AG09319 (cell line): ENCODE results near the gene CACNA1S.

Experiments
- DNase-seq: peaks from one replicate; pipeline ENCODE4 v3.0.0-alpha.2; 2010; ENCODE audit warnings: low read depth; ENCODE audit errors: extremely low read depth
- TF ChIP-seq, protein P1 (sequence below): IDR thresholded peaks from 2 replicates; pipeline ENCODE4 v1.5.1; 2011; ENCODE audit warnings: low read depth, mild to moderate bottlenecking, inconsistent platforms, low read length, moderate library complexity

Gene CACNA1S

DNA sequence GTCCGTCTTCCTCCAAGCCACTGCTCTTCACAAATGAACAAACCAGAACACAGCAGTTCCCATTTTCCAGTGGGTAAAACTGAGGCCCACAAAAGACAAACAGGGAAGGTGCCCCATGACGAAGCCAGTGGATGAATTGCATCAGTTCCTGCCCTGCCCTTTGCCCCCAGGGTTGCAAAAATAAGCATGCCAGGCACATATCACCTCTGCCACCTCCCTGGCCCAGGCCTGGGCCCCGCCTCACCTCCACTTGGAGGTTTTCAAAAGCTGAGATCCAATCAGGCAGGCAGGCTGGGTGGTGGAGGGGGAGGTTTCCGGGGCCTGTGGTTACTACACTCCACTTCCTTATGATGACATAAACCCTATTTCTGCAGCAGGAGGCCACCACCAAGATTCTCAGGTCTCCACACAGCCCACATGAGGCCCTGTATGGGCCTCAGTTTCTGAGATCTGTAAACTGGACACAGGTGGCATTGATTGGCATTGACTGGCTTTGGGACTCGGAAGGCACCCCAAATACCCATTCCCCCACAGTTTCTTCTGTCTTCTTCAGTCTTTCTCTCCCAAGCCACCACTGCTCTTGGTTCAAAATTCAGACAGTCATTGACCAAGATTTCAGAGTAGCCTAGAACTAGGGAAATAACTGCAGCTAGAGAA lies 92.8 kb downstream of the CACNA1S start:
- DNase-seq: no peak
- TF ChIP-seq, protein P1, sequence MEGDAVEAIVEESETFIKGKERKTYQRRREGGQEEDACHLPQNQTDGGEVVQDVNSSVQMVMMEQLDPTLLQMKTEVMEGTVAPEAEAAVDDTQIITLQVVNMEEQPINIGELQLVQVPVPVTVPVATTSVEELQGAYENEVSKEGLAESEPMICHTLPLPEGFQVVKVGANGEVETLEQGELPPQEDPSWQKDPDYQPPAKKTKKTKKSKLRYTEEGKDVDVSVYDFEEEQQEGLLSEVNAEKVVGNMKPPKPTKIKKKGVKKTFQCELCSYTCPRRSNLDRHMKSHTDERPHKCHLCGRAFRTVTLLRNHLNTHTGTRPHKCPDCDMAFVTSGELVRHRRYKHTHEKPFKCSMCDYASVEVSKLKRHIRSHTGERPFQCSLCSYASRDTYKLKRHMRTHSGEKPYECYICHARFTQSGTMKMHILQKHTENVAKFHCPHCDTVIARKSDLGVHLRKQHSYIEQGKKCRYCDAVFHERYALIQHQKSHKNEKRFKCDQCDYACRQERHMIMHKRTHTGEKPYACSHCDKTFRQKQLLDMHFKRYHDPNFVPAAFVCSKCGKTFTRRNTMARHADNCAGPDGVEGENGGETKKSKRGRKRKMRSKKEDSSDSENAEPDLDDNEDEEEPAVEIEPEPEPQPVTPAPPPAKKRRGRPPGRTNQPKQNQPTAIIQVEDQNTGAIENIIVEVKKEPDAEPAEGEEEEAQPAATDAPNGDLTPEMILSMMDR: no peak

DNA sequence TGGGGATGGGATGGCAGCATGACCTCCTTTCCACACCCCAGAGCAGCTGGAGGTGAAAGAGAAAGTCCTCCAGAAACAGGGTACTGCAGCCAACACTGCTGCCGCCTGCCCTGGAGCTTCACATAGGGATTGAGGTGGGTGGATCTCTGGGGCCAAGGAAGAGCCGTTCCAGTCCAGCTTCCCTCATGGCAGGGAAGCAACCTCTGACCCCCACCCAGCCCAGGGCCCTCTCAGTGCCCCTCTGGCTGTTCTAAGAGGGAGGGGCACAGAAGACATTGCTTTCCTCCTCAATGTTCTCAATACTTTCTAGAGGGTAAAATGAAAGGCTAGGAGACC lies 94.4 kb downstream of the CACNA1S start:
- no peak for DNase-seq

DNA sequence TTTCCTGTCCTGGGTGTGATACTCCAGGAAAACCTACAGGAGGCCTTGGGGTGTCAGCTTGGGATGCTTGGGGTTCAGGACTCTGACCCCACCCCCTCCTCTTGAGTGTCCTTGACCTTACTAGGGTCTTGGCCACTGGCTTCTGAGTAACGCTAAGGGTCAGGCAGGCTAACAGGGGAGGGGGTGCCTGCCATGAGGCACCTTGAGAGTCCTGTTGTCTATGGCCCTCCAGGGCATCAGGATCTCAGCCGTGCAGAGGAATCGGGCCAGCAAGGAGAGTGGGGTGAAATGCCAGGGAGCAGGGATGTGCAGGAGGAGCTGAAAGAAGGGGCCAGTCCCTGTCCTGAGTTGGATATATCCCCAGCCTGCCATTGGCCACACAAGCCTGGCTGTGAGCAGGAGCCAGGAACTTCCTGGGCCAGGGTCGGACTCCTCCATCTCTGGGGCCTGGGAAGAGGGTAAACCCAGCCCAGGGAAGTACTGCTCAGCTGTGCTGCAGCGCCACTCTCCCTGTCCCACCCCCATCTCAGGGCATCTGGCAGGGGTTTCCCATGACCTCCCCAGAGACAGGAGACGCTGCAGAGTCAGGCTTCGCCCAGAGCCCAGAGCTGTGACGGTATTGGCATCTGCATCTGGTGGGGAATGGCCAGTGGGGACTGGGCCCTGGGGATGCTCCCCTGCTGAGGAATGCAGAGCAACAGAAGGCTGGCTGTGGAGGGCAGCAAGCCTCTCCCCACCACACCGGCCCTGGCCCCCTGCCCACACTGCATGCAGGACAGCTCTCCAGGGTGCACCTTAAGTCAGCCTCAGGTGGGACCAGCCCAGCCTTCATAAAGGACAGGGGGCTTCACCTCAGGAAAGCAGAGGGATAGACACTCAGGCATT lies 95.0 kb downstream of the CACNA1S start:
- TF ChIP-seq, protein P1: no peak
- DNase-seq: no peak

More for the DNA sequence above, 94.4 kb downstream of the CACNA1S start:
- TF ChIP-seq, protein P1: no peak

DNA sequence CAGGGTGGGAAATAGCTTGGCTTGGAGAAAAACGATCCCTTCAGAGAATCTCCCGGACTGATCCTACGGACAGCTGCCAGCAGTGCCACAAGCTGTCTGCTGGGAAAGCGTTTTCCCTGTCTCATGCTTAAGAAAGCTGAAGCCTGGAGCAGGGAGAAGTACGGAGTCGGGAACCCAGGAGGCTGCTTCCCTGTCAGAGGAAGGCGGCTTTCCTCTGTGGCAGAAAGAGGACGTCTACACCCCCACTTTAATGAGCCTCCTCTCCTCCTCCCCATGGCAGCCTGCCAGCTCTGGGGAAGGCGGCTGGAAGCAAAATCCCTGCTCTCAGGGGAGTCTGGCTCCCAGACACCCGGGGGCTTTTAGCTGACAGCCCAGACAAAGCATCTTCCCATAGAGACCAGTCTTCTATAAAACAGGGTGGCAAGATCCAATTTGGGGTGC lies 96.0 kb downstream of the CACNA1S start:
- TF ChIP-seq, protein P1: no peak

DNA sequence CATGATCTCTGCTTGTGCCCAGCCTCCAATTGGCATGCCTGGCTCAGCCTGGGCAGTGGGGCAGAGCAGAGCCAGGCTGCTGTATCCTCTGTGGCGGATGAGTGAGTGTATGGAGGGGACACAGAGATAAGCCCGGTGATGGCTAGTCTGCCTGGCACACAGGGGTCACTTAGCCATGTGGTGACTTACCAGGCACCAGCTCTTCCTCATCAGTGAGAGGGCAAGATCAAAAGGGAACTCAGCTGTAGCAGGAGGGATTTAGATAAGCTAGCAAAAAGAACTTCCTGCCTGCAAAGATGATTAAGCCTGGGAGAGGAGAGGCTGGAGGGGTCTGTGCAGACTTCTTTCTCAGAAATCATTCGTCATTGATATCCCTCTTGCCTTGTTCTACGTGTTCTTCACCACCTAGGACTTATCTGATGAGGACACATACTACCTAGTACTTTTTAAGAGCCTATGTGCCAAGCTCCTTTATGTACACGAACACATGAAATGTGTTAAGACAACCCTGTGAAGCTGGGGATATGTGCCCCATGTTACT lies 96.6 kb downstream of the CACNA1S start:
- no peak for DNase-seq
- TF ChIP-seq, protein P1: no peak

More for the DNA sequence above, 96.0 kb downstream of the CACNA1S start:
- no peak for DNase-seq

DNA sequence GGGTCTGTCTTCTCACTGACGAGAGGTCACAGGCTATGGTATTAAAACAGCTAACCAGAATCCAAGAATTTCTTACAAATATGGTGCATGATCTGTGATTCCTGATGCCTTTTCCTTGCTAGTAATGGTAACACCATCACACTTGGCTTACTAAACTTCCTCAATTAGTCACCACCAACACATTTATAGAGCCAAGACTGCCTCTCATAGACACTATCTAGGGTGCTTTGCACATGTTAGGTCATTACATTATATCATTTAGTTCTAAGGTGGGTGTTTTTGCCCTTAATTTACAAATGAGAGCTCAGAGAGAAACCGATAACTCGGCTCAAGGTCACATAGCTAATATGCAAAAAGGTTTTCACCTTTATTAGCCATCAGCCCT lies 97.4 kb downstream of the CACNA1S start:
- no peak for DNase-seq
- TF ChIP-seq, protein P1: no peak
